ENCODE results near the gene KCNIP3.

- peak; percentile 79 for TF ChIP-seq CTCF (IDR thresholded peaks at IDR 0.05; ENCODE audit: insufficient read depth, low read length)
- TF ChIP-seq POLR2AphosphoS5 (IDR thresholded peaks at IDR 0.05; ENCODE audit: low read depth) = no peak
- no peak for TF ChIP-seq GABPA (IDR thresholded peaks at IDR 0.05; ENCODE audit: low read depth)
- TF ChIP-seq REST (IDR thresholded peaks at IDR 0.05; ENCODE audit: insufficient replicate concordance, low read depth) = no peak
- no peak for TF ChIP-seq SPI1 (IDR thresholded peaks at IDR 0.05; ENCODE audit: borderline replicate concordance, low read depth)
These were observed 48.5 kb downstream of the KCNIP3 start for GRCh38 chr2:95345563-95346230.
